ENCODE results near the gene SH3GL3.

- no peak for TF ChIP-seq CTCF (IDR thresholded peaks at IDR 0.05; ENCODE audit: control extremely low read depth in 1 of 3, insufficient read depth in 1 of 3, low read depth in 1 of 3, low read length in 3 of 3)
- no peak for TF ChIP-seq EZH2 (IDR thresholded peaks at IDR 0.05; ENCODE audit: low read depth, low read length, severe bottlenecking)
- no peak for TF ChIP-seq POLR2AphosphoS5 (IDR thresholded peaks at IDR 0.05; ENCODE audit: low read depth, low read length)
- no peak for TF ChIP-seq MAX (IDR thresholded peaks at IDR 0.05)
- no peak for TF ChIP-seq SIX5 (IDR thresholded peaks at IDR 0.05; ENCODE audit: low read depth, low read length)
- TF ChIP-seq JUN (IDR thresholded peaks at IDR 0.05; ENCODE audit: low read depth, low read length): no peak
- TF ChIP-seq SIN3A (conservative IDR thresholded peaks at IDR 0.05 in 1 of 2, IDR thresholded peaks at IDR 0.05 in 1 of 2; ENCODE audit: low read depth in 1 of 2, low read length in 2 of 2): no peak
- no peak for TF ChIP-seq MAFK (IDR thresholded peaks at IDR 0.05; ENCODE audit: low read depth, low read length)
- no peak for TF ChIP-seq POLR2A (IDR thresholded peaks at IDR 0.05; ENCODE audit: control extremely low read depth in 1 of 2, low read depth in 2 of 2, low read length in 2 of 2)
- TF ChIP-seq ASH2L (IDR thresholded peaks at IDR 0.05; ENCODE audit: low read length): no peak
Observed at GRCh38 chr15:83595191-83595590, 148.1 kb downstream of the SH3GL3 start.

Data from H1 (cell line).